HG02840 (cell line): Measurements from ENCODE around the gene NCAPG.
A peak's percentile ranks its signal among the peaks of the same experiment; 100 is the strongest.

ENCODE experiments used
- ATAC-seq: cut with Tn5 transposase; IDR thresholded peaks from one replicate; pipeline ENCODE4 v1.9.1; 2021; ENCODE audit warnings: mild to moderate bottlenecking, moderate library complexity, moderate number of reproducible peaks; ENCODE audit not compliant: unreplicated experiment, low FRiP score

Gene NCAPG

DNA sequence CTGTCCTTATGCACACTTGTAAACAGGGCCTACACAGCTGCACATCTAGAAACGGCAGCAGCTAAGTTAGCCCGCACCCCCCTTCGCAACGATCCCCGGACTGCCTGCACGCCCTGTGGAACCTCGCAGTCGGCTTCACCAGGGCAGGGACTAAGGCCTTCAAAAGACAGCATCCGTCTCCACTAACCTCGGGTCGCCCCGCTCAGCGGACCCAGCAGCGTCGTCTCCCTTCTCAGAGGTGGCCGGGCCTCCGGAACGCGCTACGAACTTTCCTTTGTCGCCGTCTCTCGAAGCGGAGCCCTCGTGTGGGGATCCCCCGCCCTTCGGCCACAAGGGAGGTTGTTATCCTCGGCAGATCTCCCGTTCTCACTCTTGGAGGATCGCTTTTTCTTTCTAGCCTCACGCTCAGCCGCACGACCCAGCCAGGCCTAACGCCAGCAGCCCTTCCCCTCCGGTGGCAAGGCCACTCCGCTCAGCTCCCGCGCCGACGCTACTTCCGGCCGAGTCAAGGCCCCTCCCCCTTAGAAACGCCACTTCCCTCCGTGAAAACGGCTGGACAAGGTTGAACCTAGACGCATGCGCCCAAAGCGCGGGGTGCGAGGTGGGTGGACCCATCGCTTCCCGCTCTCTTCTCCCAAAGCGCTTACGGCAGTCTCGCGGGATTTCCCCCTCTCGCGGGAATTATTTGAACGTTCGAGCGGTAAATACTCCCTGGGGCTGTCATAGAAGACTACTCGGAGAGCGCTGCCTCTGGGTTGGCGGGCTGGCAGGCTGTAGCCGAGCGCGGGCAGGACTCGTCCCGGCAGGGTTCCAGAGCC, at the start of gene NCAPG, which contains the start of gene DCAF16:
Gene NCAPG, plus strand, starts transcription at position 720 of the 818 bp plus-strand sequence. CDS start 99 bp downstream, outside the sequence.
Gene DCAF16, minus strand, starts transcription at position 498 of the 818 bp plus-strand sequence. CDS start 6,616 bp downstream, outside the sequence.
- ATAC-seq: peak; percentile 90

DNA sequence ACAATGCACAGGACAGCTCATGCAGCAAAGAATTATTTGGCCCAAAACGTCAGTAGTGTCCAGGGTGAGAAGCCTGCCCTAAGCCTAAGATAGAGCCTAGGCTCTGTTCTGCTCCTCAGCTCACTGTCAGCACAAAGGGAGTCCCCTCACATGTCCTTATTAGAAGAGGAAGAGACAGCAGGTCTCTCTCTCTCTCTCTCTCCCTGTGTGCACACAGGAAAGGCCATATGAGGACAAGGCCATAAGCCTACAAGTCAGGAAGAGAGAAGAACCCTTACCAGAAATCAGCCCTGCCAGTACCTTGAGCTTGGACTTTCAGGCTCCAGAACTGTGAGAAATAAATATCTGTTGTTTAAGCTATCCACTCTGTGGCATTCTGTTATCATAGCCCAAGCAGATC, 49.7 kb upstream of the NCAPG start:
- ATAC-seq: no peak

- ATAC-seq: no peak
Measured at GRCh38 chr4:17762726-17763125, 48.1 kb upstream of the NCAPG start.

DNA sequence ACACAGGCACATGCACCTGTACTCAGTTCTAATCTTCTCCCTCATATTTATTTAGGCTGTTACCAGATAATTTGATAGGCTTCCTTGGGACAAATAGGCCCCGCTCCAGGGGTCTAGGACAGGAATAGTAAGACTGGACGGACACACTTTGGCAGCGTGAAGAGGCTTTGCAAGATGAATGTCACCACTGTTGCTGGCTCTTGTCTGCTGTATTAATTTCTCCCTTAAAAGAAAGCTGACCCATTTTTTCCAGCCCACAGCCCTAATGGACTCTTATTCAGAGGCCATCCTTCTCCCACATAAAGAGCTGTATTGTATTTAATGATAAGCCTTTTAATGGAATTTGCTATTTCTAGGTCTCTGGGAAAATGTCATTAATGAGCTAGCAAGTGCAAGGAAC, 47.4 kb upstream of the NCAPG start:
- no peak for ATAC-seq

DNA sequence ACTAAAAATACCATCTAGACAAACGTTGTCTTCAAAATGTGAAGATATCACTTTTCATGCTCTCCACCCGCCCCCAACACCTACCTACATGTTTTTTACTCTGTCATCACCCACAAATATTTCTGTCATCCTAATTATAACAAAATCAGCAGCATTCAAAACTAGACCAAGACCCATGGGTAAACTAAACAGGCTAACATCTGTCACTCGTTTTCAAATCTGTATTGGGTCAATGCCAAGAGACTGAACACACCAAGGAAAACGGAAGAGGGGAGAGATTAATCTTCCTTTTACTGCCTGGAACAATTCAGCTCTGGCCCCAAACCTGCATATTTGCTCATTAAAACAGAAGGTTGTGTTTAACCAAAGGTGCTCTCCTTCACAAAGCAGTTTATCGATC, 46.8 kb upstream of the NCAPG start:
- ATAC-seq: no peak

- ATAC-seq: no peak
Measured at GRCh38 chr4:17765514-17766286, 45.1 kb upstream of the NCAPG start.

DNA sequence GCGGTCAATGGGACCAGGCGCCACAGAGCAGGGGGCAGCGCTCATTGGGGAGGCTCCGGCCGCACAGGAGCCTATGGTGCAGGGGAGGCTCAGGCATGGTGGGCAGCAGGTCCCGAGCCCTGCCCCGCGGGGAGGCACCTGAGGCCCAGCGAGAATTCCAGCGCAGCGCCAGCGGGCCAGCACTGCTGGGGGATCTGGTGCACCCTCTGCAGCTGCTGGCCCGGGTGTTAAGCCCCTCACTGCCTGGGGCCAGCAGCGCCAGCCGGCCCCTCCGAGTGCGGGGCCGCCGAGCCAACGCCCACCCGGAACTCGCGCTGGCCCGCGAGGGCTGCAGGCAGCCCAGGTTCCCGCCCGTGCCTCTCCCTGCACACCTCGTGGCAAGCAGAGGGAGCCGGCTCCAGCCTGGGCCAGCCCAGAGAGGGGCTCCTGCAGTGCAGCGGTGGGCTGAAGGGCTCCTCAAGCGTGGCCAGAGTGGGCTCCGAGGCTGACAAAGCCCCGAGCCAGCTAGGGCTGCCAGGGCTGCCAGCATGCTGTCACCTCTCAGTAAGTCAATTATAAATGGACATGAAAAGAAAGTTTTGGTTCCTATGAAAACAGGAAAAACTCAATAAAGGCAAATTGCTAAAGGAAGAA, 43.8 kb upstream of the NCAPG start:
- ATAC-seq: no peak

DNA sequence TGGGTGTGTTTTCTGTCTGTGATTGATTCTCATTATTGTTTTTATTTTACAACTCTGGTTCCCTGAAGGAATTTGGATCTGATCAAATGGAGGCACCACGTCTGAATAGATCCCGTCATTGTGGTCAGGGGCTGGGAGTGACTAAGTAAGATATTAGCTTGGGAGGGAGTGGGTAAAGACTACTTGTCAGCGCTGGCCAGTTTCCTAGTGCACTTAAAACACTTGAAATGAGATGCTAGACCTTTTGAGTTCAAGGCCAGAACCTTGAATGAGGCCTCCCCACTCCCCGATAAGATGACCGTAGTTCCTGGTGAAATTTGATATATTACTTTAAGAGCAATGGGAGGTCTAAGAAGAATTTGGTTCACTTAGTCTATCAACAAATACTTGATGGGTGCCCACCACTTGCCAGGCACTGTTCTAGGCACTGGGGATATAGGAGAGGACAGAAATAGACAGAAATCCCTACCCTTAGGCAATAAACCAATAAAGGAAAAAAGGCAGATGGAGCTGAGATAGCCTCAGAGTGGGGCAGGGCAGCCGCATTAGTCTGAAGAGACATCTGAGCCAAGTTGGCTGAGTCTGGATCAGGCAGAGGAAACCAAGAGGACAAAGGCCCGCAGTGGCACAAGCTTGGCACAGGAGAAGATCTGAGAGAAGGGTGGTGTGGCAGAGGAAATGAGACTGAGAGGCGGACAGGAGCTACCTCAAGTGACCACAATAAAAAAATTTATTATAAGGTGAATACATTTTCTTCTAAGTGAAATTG, 41.2 kb upstream of the NCAPG start:
- ATAC-seq: no peak

GRCh38 chr4:17770845-17771244, 39.9 kb upstream of the NCAPG start:
- ATAC-seq: no peak

GRCh38 chr4:17771284-17771908, 39.4 kb upstream of the NCAPG start:
- ATAC-seq: no peak

- no peak for ATAC-seq
Measured at GRCh38 chr4:17773135-17773698, 37.6 kb upstream of the NCAPG start.

GRCh38 chr4:17778431-17778830, 32.3 kb upstream of the NCAPG start:
- ATAC-seq: no peak

DNA sequence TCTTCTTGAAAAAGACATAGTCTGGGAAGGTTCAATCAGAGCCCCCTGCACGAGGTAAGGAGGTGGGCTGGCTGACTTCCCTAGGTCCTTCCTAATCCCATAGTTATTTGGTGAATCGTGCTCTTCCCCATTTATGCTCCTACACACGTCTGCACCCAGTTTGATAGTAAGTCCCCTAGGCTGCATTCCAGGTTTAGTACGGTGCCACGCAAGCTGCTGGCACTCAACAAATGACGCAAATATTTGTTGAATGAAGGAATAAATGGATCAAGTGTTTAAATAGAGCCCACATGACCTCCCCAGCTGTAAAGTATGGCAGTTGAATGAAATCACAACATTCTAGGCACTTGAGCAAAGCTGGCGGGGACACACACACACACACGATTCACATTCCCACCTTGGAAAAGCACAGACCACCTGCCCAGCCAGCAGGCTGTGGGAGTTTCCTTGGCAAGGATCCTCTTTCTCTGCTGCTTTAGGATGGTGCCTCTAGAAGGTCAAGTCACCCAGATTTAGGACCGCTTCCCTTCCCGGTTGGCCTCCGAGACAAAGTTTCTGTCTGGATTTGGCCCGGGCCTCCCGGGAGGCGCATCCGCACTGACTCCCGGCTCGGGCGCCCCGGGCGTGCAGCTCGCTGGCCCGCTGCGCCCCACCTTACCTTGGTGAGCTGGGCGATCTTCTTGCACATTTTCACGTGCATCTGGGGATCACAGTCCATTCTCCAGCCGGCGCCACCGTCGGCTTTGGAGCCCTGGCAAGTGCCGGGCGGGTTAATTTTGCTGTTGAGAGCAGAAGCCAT, 30.1 kb upstream of the NCAPG start:
- ATAC-seq: no peak

GRCh38 chr4:17781300-17782287, 29.2 kb upstream of the NCAPG start, which contains the start of gene FAM184B:
TSS of gene FAM184B (minus strand) at chr4:17781621. CDS start at chr4:17781299, 322 bp downstream.
- no peak for ATAC-seq

GRCh38 chr4:17785858-17786257, 24.9 kb upstream of the NCAPG start:
- no peak for ATAC-seq

DNA sequence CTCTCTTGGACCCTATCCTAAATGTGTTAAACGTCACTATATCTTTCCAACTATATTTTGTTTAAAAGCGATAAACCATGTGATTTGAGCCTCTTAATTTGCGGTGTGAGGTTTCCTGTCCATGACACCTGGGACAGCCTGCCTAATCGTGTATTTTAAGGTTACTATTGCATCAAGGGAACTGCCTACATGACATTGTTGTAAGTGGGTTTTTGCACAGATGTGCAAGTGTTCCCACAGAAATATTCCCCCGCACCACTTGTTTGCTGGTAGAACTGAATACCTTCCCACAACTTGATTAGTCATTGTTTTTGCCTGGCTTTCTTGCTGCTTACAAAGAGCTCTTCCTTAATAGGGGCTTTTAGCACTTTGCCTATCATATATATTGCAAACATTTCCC, 24.2 kb upstream of the NCAPG start:
- no peak for ATAC-seq

DNA sequence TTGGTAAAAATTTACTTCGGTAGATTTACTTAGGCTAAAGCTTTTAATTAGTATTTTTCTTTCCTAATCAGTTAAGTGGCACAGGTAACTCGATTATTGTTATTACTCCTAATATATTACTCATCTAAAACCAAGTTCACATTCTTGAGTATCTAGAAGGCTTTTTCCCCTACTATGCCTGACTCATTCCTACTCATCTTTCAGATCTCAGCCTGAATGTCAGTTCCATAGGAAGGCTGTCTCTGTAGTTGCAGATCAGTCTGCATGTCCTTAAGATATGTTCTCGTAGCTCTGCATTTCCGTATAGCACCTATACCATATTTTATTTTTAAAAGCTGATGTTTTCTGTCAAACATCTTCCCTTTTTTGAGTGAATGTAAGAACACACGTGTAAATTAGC, 23.5 kb upstream of the NCAPG start:
- no peak for ATAC-seq
